ENCODE results near the gene CBARP. TPM values are rescaled to one million over a fixed set of nuclear protein-coding genes. Genes with fewer than 3 reads are reported as not detected.

Gene CBARP
- total RNA-seq, 1 experiment from 2014 or later = 1.9 TPM

- Histone ChIP-seq H3K27ac (peak overlapping the region; percentile 82), H3K9me3 (ENCODE audit: insufficient read depth, low read depth) (no peaks in the 10 kb centered on the region), H3K4me1 (replicated peaks; ENCODE audit: insufficient read depth) (peaks cover 44% of the 10 kb centered on the region), H3K9me2 (ENCODE audit: insufficient read depth) (no peaks in the 10 kb centered on the region), H3K36me3 (ENCODE audit: low read depth) (peaks cover 11% of the 10 kb centered on the region; the same call in 1 of the 2 replicates), H2AFZ (no peak overlapping the region), H4K20me1 (ENCODE audit: insufficient read depth) (peaks cover 12% of the 10 kb centered on the region), H3K4me2 (peak overlapping the region; percentile 84), H3K27me3 (ENCODE audit: insufficient read depth, low read depth) (no peaks in the 10 kb centered on the region), H3K4me3 (peak overlapping the region; percentile 67), H3K79me2 (ENCODE audit: low read depth) (peaks cover 51% of the 10 kb centered on the region), H3F3A (ENCODE audit: insufficient read depth, low read depth) (peaks cover 50% of the 10 kb centered on the region)
- TF ChIP-seq CTCF (conservative IDR thresholded peaks at IDR 0.05) = no peak
- TF ChIP-seq EZH2 (IDR thresholded peaks at IDR 0.05; ENCODE audit: low read depth) = no peak
- BruUV-seq (replicated peaks) = no TSS peak
- POLR2A ChIA-PET (ENCODE audit: unreplicated experiment) = no interaction called here
- intact Hi-C loops (cut with micrococcal nuclease; ENCODE audit: unreplicated experiment) = no loop called here
- no peak for DNase-seq
- CTCF ChIA-PET = no interaction called here
Measured at GRCh38 chr19:1270213-1270853, 32.5 kb upstream of the CBARP start.

DNA sequence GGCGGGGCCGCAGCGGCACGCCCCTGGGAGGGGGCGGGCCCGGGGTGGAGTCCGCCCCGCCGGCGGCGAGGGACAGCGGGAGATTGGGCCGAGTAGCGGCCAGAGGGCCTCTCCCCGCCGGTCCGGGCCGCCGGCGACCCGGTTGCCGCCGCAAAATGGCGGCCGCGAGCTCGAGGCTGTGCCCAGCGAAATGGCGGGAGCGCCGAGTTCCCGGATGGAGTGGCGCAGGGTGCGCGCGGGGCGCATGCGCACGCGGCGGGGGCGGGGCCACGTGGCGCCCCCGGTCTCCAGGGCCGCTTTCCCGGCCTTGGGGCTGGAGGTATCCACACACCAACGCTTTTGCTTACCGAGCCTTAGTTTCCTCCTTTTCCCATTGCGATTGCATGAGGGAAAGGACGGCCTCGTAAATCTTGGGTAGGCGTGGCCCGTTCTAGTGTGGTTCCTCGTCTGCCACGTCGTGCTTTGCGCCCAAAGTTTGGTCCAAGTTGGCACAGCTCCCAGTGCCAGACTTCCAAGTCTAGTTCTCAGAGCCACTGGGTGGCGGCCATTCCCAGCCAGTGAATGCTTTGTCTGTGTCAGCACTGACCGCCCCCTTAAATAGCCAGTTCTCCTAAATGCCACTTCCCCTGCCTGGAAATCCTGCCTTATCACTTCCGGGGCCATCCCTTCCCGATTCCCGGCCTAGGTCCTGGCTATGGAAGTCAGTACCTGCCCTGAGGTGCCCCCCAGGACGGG is 31.8 kb upstream of the CBARP start:
- DNase-seq = peak; percentile 71 to 77
- peaks cover 11% of the 10 kb centered on the region; the same call in 1 of the 2 replicates for H3K36me3 ChIP-seq (ENCODE audit: low read depth)
- H3K79me2 ChIP-seq (ENCODE audit: low read depth) = peaks cover 50% of the 10 kb centered on the region
- H3K9me2 ChIP-seq (ENCODE audit: insufficient read depth) = no peaks in the 10 kb centered on the region
- peaks cover 50% of the 10 kb centered on the region for H3K4me1 ChIP-seq (replicated peaks; ENCODE audit: insufficient read depth)
- no peaks in the 10 kb centered on the region for H3K27me3 ChIP-seq (ENCODE audit: insufficient read depth, low read depth)
- TF ChIP-seq EZH2 (IDR thresholded peaks at IDR 0.05; ENCODE audit: low read depth) (no peak), CTCF (conservative IDR thresholded peaks at IDR 0.05) (no peak)
- peak overlapping the region; percentile 82 for H3K27ac ChIP-seq
- BruUV-seq (replicated peaks) = TSS peak; percentile 68
- intact Hi-C loops (cut with micrococcal nuclease; ENCODE audit: unreplicated experiment) = no loop called here
- no peaks in the 10 kb centered on the region for H3K9me3 ChIP-seq (ENCODE audit: insufficient read depth, low read depth)
- H4K20me1 ChIP-seq (ENCODE audit: insufficient read depth) = peaks cover 12% of the 10 kb centered on the region
- H2AFZ ChIP-seq = no peak overlapping the region
- H3F3A ChIP-seq (ENCODE audit: insufficient read depth, low read depth) = peaks cover 45% of the 10 kb centered on the region
- peak overlapping the region; percentile 84 for H3K4me2 ChIP-seq
- ChIA-PET POLR2A (ENCODE audit: unreplicated experiment) (interaction anchor here (0.6 to 1.3 kb wide), 9 partner anchors 16 to 592 kb away, joined by 4 to 23 read pairs (median 8); partner anchors contain the start of gene GPX4), CTCF (interaction anchor here (1.0 to 5.0 kb wide), 2 partner anchors 25 to 186 kb away, joined by 5 to 76 read pairs; no protein-coding TSS in a partner anchor)
- H3K4me3 ChIP-seq = peak overlapping the region; percentile 67

GRCh38 chr19:1269065-1269477 is 31.3 kb upstream of the CBARP start, which contains the start of gene CIRBP:
TSS of gene CIRBP (plus strand) at chr19:1269332. CDS start at chr19:1270934, 1,602 bp downstream.
- TF ChIP-seq CTCF (conservative IDR thresholded peaks at IDR 0.05) (no peak), EZH2 (IDR thresholded peaks at IDR 0.05; ENCODE audit: low read depth) (no peak)
- intact Hi-C loops (cut with micrococcal nuclease; ENCODE audit: unreplicated experiment) = no loop called here
- POLR2A ChIA-PET (ENCODE audit: unreplicated experiment) = interaction anchor here (0.5 to 1.3 kb wide), 25 partner anchors 9 to 1266 kb away, joined by 3 to 23 read pairs (median 5); partner anchors contain the start of genes ABCA7, GPX4 and REEP6

More at GRCh38 chr19:1269065-1269477, 31.3 kb upstream of the CBARP start, which contains the start of gene CIRBP:
- Histone ChIP-seq H2AFZ (no peak within 1 kb of the TSS), H3K9me3 (ENCODE audit: insufficient read depth, low read depth) (no peaks in the 10 kb centered on the region), H3F3A (ENCODE audit: insufficient read depth, low read depth) (peaks cover 43% of the 10 kb centered on the region), H3K9me2 (ENCODE audit: insufficient read depth) (no peaks in the 10 kb centered on the region), H3K4me1 (replicated peaks; ENCODE audit: insufficient read depth) (peaks cover 51% of the 10 kb centered on the region), H3K79me2 (ENCODE audit: low read depth) (peaks cover 44% of the 10 kb centered on the region), H3K27me3 (ENCODE audit: insufficient read depth, low read depth) (no peaks in the 10 kb centered on the region), H3K4me3 (peak within 1 kb of the TSS; percentile 67), H3K4me2 (peak within 1 kb of the TSS; percentile 84), H3K27ac (peak within 1 kb of the TSS; percentile 82), H4K20me1 (ENCODE audit: insufficient read depth) (peaks cover 12% of the 10 kb centered on the region), H3K36me3 (ENCODE audit: low read depth) (peaks cover 11% of the 10 kb centered on the region; the same call in 1 of the 2 replicates)
- peak; percentile 90 to 97 for DNase-seq
- no TSS peak for BruUV-seq (replicated peaks)
- CTCF ChIA-PET = interaction anchor here (0.6 to 5.0 kb wide), 3 partner anchors 16 to 187 kb away, joined by 4 to 76 read pairs (median 5); no protein-coding TSS in a partner anchor

All from PC-9 (cell line).